Astrocyte (in vitro differentiated cells and primary cell): Measurements from ENCODE around the gene XCR1. TPM values are rescaled to one million over a fixed set of nuclear protein-coding genes. Genes with fewer than 3 reads are reported as not detected.
"Not testable (repeated sequence)": the region's sequence is repeated elsewhere in the genome, so short reads cannot be mapped to it uniquely, and the experiment has no call there.

Experiments used
- DNase-seq: peaks from one replicate; pipeline ENCODE4 v3.0.0-alpha.2; 2010; ENCODE audit warnings: low read depth
- FAIRE-seq: peaks from 2 replicates; lab custom pipeline; 2011; peaks lifted over from hg19 to GRCh38; lab: Jason Lieb, UNC
- H2AFZ ChIP-seq: 2 replicates; pipeline ENCODE4 v1.6.0; 2012; ENCODE audit warnings: low read depth, low read length, inconsistent platforms
- H3K27ac ChIP-seq: 2 replicates; pipeline ENCODE4 v1.5.1; 2011; ENCODE audit warnings: low read depth, low read length, inconsistent platforms
- H3K27me3 ChIP-seq: 2 replicates; pipeline ENCODE4 v1.6.0; 2011; ENCODE audit warnings: low read length, inconsistent platforms; ENCODE audit not compliant: insufficient read depth
- H3K36me3 ChIP-seq: 2 replicates; pipeline ENCODE4 v1.5.1; 2011; ENCODE audit warnings: low read length, inconsistent platforms; ENCODE audit not compliant: insufficient read depth
- H3K4me1 ChIP-seq: 2 replicates; pipeline ENCODE4 v1.5.1; 2011; ENCODE audit warnings: low read length, inconsistent platforms; ENCODE audit not compliant: insufficient read depth
- H3K4me2 ChIP-seq: 2 replicates; pipeline ENCODE4 v1.6.0; 2012; ENCODE audit warnings: low read length, inconsistent platforms
- H3K4me3 ChIP-seq: 2 replicates; pipeline ENCODE4 v1.5.1; 2011; ENCODE audit warnings: low read depth, mild to moderate bottlenecking, low read length, inconsistent platforms; ENCODE audit not compliant: insufficient read depth
- H3K79me2 ChIP-seq: 2 replicates; pipeline ENCODE4 v1.6.0; 2012; ENCODE audit warnings: mild to moderate bottlenecking, low read length, inconsistent platforms; ENCODE audit not compliant: insufficient read depth
- H3K9ac ChIP-seq: 2 replicates; pipeline ENCODE4 v1.6.0; 2012; ENCODE audit warnings: mild to moderate bottlenecking, low read length, inconsistent platforms
- H3K9me3 ChIP-seq: 2 replicates; pipeline ENCODE4 v1.5.1; 2012; ENCODE audit warnings: low read depth, mild to moderate bottlenecking, low read length, inconsistent platforms; ENCODE audit not compliant: insufficient read depth
- H4K20me1 ChIP-seq: 2 replicates; pipeline ENCODE4 v1.6.0; 2012; ENCODE audit warnings: low read length, inconsistent platforms; ENCODE audit not compliant: insufficient read depth
- H3K27ac Mint-ChIP-seq: one replicate; pipeline ENCODE4 v1.8.0; 2021; ENCODE audit warnings: mild to moderate bottlenecking, mixed read lengths; ENCODE audit not compliant: unreplicated experiment
- H3K27me3 Mint-ChIP-seq: one replicate; pipeline ENCODE4 v1.8.0; 2021; ENCODE audit warnings: low read depth, mixed read lengths; ENCODE audit not compliant: unreplicated experiment
- H3K36me3 Mint-ChIP-seq: one replicate; pipeline ENCODE4 v1.8.0; 2021; ENCODE audit warnings: low read depth, mixed read lengths; ENCODE audit not compliant: unreplicated experiment
- H3K4me1 Mint-ChIP-seq: one replicate; pipeline ENCODE4 v1.8.0; 2021; ENCODE audit warnings: low read depth, mixed read lengths; ENCODE audit not compliant: unreplicated experiment
- H3K4me3 Mint-ChIP-seq: one replicate; pipeline ENCODE4 v1.8.0; 2021; ENCODE audit warnings: mild to moderate bottlenecking, moderate library complexity, mixed read lengths; ENCODE audit not compliant: unreplicated experiment
- H3K9me3 Mint-ChIP-seq: one replicate; pipeline ENCODE4 v1.8.0; 2021; ENCODE audit warnings: mild to moderate bottlenecking, mixed read lengths; ENCODE audit not compliant: unreplicated experiment
- CTCF ChIP-seq: IDR thresholded peaks from 2 replicates; pipeline ENCODE4 v1.5.1; 2011; ENCODE audit warnings: low read depth, mild to moderate bottlenecking, inconsistent platforms, low read length, moderate library complexity; ENCODE audit not compliant: insufficient read depth
- EZH2 ChIP-seq: IDR thresholded peaks from 2 replicates; pipeline ENCODE4 v1.6.1; 2012; ENCODE audit warnings: mild to moderate bottlenecking, low read length, inconsistent platforms; ENCODE audit not compliant: insufficient read depth
- total RNA-seq: library from RNA; stranded (reverse); gene quantifications from 2 replicates; pipeline ENCODE4 v1.2.1, GENCODE V29; 2021

XCR1 gene
- total RNA-seq, 1 donor from 2014 or later: not detected

GRCh38 chr3:46052531-46052930 lies 25.2 kb upstream of the XCR1 start:
- no peak for FAIRE-seq
- H3K4me1 Mint-ChIP-seq: peaks cover 3% of the 10 kb centered on the region
- no peak for DNase-seq

GRCh38 chr3:46049093-46049492 lies 21.8 kb upstream of the XCR1 start:
- no peak for FAIRE-seq

More at GRCh38 chr3:46052531-46052930, 25.2 kb upstream of the XCR1 start:
- no peak overlapping the region for H3K4me3 Mint-ChIP-seq
- H3K27me3 Mint-ChIP-seq: peaks cover 15% of the 10 kb centered on the region
- no peaks in the 10 kb centered on the region for H3K36me3 Mint-ChIP-seq
- Histone ChIP-seq H3K4me3 (no peak overlapping the region), H3K36me3 (no peaks in the 10 kb centered on the region), H3K9ac (no peak overlapping the region), H3K27me3 (peaks cover 14% of the 10 kb centered on the region), H3K4me2 (no peak overlapping the region), H2AFZ (no peak overlapping the region), H3K79me2 (no peaks in the 10 kb centered on the region), H4K20me1 (no peaks in the 10 kb centered on the region), H3K9me3 (no peaks in the 10 kb centered on the region), H3K27ac (no peak overlapping the region), H3K4me1 (no peaks in the 10 kb centered on the region)
- TF ChIP-seq CTCF (no peak), EZH2 (no peak)
- H3K27ac Mint-ChIP-seq: no peak overlapping the region
- H3K9me3 Mint-ChIP-seq: no peaks in the 10 kb centered on the region

GRCh38 chr3:46046231-46046630 lies 18.9 kb upstream of the XCR1 start:
- H2AFZ ChIP-seq, H3K27me3 ChIP-seq, H3K79me2 ChIP-seq, H3K9me3 ChIP-seq, H3K4me3 Mint-ChIP-seq, H4K20me1 ChIP-seq, H3K4me1 Mint-ChIP-seq, H3K4me2 ChIP-seq, H3K4me1 ChIP-seq, H3K9me3 Mint-ChIP-seq, H3K4me3 ChIP-seq, FAIRE-seq, H3K27ac ChIP-seq, H3K36me3 Mint-ChIP-seq, DNase-seq, H3K36me3 ChIP-seq, H3K27me3 Mint-ChIP-seq, H3K9ac ChIP-seq: not testable (repeated sequence)
- H3K27ac Mint-ChIP-seq: peak overlapping the region; percentile 55

More at GRCh38 chr3:46049093-46049492, 21.8 kb upstream of the XCR1 start:
- Mint-ChIP-seq H3K9me3 (no peaks in the 10 kb centered on the region), H3K4me3 (no peak overlapping the region), H3K27me3 (peaks cover 3% of the 10 kb centered on the region), H3K27ac (no peak overlapping the region), H3K4me1 (peaks cover 9% of the 10 kb centered on the region), H3K36me3 (no peaks in the 10 kb centered on the region)
- H3K4me1 ChIP-seq: no peaks in the 10 kb centered on the region
- no peak overlapping the region for H3K27ac ChIP-seq
- H3K27me3 ChIP-seq: peaks cover 12% of the 10 kb centered on the region
- no peak overlapping the region for H2AFZ ChIP-seq
- no peak overlapping the region for H3K9ac ChIP-seq
- H3K9me3 ChIP-seq: no peaks in the 10 kb centered on the region
- no peaks in the 10 kb centered on the region for H4K20me1 ChIP-seq
- TF ChIP-seq EZH2 (no peak), CTCF (no peak)
- no peak overlapping the region for H3K4me2 ChIP-seq
- no peaks in the 10 kb centered on the region for H3K36me3 ChIP-seq
- no peak for DNase-seq
- no peaks in the 10 kb centered on the region for H3K79me2 ChIP-seq
- no peak overlapping the region for H3K4me3 ChIP-seq
